Measurements from ENCODE around the gene TNF.

GRCh38 chr6:31548544-31548873, 26.9 kb upstream of the TNF start:
- TF ChIP-seq CTCF (IDR thresholded peaks at IDR 0.05; ENCODE audit: insufficient read depth, low read depth, low read length), result no peak
- no peak for TF ChIP-seq EZH2 (IDR thresholded peaks at IDR 0.05; ENCODE audit: insufficient read depth, low read length)

All from astrocyte (in vitro differentiated cells and primary cell).